ELR (cell line): ENCODE data around the gene CACYBP.

Source experiments
- DNase-seq: peaks from one replicate; pipeline ENCODE4 v3.0.0-alpha.2; 2015; ENCODE audit warnings: low read depth

The CACYBP gene

DNA sequence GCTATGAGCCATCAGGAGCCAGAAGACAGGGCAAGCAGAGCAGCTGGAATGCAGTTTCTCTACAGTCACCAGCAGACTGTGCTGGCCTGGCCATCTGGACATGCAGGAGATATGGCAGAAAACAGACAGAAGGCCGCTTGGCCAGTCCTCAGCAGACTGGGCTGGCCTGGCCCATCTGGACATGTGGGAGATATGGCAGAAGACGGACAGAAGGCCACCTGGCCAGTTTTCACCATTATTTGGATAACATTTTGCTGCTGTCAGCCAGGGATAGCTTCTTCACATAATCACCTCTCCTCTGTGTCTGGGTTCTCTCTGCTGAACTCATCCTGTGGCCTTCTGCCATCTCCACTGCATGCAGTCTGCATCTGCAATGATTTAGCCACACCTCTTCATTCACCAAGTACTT is 25.0 kb upstream of the CACYBP start:
- DNase-seq, result no peak

DNA sequence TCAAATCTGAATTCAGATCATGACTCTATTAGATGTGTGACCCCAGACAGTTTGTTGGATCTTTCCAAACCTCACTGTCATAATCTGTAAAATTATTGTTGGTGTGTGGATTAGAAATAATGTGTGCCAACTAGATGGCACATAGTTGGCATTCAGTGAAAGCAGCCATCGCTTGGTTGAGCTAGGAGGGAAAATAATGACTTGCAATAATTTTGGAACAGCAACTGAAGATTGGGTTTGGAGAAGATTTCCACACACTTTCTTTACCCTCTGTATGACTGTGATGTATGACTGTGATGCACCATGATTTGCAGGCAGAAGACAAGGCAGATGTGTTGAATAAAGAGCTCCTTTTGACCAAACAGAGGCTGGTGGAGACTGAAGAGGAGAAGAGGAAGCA is 24.0 kb upstream of the CACYBP start:
- no peak for DNase-seq

DNA sequence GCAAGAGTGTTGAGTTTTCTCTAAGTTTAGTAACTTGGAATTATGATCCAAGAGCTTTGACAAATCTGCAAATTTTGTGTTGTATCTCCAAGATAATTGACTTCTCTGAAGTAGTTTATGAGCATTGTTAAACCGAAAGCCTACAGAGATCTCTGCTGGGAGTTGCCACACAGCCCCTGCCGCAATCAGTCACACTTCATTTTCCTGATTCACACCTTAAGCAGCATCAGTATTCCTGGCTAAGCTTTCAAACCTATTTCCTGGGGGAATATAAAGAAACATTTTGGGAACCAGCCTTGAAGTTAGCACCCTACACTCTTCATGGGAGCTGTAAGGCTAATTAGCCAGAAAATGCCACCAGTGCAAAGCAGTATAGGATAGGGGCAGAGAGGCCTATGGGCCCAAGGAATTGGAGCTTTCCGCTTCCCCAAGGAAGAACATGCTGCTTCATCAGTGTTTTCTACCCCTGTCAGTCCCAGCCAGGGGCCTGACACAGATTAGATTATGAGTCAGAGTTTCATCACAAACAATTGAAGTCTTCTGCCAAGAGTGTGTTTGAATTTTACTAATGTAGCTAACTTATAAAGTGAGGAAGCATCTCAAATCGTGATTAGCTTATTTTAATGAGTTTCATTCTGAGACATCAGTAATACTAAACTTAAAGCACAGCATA is 23.2 kb upstream of the CACYBP start:
- peak; percentile 61 for DNase-seq

DNA sequence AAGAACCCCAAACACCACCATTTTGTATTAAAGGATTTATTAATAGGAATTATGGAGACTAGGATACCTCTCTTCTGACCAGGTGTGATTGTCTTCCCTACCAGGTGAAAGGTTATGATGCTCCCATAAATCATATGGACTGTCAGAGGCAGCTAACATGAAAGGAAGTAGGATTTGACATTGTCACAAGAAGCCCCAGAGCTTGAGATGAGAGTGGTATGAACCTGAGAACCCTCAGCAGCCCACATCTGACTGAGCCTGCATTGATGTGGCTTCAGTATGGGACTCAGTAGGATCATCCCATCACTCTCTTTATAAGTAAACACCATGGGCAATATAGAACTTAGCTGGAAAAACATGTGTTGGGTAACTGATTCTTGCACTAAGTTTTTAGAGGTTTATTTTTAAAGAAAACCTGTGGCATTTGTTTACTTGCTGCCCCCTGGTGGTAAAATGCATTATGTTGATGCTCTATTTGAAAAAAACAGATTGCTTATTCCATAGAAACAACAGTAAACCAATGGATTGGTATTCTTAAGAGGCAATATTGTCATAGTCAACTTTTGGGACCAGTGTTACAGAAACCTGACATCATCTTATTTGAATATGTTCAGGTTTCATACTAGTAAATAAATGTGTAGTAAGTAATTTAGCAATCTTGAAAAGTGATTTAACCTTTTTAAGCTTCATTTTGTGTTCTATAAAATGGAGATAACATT is 16.6 kb upstream of the CACYBP start:
- DNase-seq, result peak; percentile 72

DNA sequence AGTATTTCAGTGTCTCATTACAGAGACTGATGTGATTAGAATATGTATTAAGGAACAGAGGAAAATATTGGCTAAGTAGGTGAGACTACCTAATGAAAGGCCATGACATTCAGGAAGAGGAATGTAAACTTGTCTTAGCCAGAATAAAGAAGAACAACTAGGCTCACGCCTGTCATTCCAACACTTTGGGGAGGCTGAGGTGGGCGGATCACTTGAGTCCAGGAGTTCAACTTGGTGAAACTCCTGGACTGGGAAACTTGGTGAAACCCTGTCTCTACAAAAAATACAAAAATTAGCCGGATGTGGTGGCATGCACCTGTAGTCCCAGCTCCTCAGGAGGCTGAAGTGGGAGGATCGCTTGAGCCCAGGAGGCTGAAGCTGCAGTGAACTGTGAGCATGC is 14.8 kb upstream of the CACYBP start:
- no peak for DNase-seq

DNA sequence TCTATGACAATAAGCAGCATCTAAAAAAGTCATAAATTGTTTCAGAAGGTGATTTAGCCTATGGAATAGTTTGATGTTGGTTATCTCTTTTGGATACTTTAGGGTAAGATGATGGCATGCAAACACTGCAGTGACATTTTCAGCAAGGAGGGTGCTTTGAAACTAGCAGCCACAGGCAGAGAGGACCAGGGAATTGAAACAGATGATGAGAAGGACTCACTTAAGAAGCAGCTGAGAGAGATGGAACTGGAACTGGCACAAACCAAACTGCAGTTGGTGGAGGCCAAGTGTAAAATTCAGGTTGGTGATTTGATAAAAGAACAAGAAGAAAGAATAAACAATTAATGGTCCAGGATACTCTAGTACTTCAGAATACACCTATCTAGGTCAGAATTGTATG is 11.2 kb upstream of the CACYBP start:
- no peak for DNase-seq

DNA sequence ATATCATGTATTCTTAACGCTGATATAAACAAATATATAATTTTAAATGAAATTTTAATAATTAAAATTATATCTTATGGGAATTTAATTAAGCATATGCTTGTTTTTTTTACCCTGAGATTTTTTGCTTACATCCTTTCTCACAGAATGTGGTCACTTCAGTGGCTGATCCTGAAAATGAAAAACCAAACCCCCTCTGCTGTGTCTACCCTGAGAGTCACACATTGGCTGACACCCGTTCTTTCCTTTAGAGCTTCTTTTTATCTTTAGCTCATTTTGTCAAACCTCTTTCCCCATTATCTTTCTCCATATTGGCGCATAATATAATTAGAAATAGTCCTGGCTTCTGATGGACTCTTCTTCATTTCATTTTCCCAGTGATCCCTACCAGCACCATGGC is 10.8 kb upstream of the CACYBP start:
- DNase-seq, result no peak

DNA sequence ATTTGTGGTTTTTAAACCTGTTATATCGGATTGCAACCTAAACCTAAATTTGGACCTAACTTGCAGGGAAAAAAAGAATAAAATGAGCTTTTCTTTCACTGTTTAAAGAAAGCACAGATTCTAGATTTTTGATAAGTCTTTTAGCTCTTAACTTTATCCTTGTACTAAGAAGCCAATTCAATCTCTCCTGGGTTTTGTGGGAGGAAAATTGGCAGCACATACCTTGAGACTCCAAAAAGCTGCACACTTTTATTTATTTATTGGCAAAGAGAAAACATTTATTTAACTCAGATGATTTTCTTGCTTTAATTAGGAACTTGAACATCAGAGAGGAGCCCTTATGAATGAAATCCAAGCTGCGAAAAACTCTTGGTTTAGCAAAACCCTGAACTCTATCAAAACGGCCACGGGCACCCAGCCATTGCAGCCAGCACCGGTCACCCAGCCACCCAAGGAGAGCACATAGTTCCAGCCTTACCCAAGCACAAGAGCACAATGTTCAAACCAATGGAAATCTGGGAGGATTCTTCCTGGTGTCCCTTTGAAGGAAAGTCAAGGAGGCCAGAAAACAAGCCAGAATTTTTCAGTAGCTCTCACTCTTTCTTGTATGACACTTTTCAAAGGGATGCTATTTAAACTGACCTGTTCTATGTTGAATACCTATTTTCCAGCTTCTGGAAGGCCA is 10.1 kb upstream of the CACYBP start:
- no peak for DNase-seq

DNA sequence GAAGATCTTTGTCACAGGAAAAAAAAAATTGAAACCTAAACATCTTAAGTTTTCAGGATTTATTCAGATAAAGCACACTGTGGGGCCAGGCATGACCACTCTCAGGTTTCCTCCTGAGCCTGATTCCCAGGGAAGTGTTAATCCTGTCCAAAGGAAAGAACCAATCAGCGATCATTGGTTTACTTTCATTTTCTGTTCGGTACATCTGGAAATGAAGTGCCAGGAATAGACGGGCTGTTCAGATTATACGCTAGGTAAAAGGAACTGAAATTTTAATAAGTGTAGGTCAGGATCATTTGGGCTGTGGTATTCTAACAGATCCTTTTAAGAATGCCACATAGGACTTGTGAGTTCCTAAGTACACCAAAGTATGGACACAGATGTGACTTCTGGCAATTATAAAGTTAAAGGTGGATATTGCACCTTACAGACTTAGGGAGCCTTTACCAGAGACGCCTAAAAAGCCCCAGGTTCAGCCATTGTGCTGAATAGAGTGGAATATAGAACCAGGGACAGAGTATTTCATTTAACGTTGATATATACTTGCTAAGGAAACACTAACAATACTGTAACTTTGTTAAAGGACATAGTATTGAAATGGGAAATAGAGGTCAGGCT is 9.3 kb upstream of the CACYBP start:
- DNase-seq, result peak; percentile 88

DNA sequence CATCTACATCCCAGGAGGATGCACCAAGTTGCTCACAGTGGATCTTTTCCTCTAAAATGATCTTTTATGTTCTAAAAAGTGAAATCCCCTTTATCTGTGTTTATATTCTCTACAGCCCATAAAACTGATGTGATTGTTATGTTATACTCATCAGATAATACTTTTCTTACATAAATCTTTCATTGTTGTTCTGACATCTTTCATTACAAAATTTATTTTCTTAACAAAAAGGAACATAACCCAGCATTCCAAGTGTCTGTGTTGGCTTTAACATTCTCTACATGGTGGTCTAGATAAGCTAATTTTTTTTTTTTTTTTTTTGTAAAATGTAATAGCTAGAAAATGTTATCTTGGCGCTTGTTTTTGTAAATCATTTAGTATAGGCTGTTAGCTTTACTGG is 8.3 kb upstream of the CACYBP start:
- DNase-seq, result no peak

DNA sequence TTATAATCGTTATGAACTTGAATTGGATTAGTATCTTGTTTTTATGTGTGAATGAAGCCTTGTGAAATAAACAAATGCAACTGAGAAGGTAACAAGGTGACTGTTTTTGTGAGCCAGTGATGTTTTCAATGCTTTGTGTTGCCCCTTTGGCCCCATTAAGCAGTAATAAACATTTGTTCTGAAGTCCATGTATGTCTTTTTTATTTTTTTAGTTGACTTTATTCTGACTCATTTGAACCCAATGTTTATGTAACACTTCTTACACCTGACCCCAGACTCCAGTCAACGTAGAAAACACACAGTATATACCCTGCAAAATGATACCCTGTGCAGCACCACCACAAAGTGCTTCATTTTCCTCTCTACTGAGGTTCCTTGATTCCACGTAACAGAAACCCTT is 4.6 kb upstream of the CACYBP start:
- DNase-seq, result no peak

DNA sequence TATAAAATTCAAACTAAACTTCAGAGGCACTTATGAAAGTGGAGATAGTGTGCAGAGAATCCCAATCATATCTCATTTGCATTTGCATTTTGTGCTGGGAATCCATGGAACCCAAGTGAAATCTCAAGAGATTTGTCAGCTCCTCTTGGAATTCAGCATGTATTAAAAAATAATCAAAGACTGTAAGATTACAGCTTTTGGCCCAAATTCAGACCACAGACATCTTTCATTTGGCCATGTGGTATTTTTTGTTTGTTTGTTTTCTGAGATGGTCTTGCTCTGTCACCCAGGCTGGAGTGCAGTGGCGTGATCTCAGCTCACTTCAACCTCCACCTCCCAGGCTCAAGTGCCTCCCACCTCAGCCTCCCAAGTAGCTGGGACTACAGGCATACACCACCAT is 3.8 kb upstream of the CACYBP start:
- no peak for DNase-seq

DNA sequence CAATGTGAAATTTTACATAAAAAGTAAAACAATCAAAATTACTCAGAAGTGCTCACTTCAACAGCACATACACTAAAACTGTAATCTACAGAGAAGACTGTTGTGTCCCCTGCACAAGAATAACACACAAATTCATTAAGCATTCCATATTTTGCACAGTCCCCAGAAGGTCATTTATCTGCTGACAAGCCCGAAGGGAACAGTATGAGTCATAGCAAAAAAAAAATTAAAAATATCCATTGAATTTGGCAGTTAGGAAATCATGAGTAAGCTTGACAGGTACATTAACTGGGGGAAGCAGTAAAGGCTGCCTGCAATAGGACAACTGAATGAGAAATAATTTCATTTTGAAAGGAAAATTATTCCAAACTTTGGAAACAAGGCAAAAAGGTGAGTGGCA is 3.3 kb upstream of the CACYBP start:
- peak; percentile 63 for DNase-seq

DNA sequence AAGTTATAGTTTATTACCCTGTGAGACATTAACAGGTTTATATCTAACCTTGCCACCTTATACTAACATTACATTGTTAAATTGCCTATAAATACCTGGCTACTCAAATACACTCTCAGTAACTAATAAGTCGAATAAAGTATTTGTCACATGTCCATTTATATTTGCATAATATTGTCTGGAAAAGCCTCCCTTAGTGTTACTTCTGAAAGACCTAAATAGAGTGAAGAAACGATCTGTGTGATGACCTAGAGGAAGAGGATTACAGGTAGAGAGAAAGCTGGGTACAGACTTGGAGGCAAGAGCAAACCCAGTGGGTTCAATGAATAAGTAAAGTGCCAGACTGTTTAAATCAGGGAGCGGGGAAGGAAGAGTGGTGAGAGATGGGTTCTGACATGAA is 2.7 kb upstream of the CACYBP start:
- no peak for DNase-seq

DNA sequence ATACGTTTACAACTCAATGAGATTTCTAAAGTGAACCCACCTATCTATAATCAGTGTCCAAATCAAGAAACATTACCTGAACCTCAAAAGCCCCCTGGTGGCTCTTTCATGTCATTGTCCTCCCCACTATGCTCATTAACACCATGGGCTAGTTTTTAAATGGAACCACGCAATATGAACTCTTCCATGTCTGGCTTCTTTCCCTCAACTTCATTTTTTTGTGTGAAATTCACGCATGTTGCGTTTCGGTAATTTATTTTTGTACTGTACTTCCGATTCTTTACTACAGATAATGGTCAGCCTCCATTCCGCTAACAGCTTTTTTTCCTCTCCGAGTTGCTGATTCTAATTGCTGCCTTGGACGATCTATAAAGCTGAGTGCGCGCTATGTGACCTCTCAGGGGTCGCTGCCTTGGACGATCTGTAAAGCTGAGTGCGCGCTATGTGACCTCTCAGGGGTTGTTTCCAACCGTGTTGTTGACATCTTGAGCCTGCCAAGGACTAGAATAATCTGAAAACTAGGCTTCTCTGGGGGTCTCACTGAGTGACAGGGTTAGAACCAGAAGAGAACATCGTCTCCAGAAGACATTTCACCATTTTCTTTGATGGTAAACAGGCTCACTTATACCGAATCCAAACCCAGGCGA is 1.1 kb upstream of the CACYBP start:
- DNase-seq, result peak; percentile 75

DNA sequence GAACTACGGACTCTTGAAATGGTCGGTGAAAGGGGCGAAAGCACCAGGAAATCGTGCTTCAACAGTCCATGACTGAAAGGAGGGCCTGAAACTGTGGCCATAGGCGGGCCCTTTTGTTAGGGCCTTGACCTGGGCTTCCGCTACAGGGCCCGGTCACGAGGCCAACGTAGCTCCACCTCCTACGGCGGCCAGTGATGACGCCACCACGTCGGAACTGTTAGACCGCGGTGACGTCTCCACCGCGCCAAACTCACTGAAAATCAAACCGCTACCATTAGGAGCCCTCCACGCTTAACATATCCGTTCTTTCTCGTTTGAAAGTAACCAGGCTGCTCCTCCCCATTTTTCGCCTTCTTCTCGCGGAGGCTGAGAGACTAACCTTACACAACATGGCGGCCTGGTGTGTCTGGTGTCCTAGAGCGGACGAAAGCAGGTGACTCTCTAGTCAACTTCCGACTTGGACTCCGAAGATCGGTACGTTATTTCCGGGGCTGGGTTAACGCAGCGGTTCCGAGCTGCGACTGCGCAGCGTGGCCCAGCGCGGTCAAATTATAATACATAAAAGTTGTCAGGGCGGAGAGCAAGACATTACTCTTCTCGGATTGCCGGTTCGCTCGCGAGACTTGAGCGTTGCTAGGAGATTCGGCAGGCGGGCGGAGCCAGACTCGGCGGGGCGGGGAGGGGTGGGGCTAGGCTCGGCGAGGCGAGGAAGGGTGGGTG is 371 bp upstream of the CACYBP start:
- peak; percentile 98 for DNase-seq

DNA sequence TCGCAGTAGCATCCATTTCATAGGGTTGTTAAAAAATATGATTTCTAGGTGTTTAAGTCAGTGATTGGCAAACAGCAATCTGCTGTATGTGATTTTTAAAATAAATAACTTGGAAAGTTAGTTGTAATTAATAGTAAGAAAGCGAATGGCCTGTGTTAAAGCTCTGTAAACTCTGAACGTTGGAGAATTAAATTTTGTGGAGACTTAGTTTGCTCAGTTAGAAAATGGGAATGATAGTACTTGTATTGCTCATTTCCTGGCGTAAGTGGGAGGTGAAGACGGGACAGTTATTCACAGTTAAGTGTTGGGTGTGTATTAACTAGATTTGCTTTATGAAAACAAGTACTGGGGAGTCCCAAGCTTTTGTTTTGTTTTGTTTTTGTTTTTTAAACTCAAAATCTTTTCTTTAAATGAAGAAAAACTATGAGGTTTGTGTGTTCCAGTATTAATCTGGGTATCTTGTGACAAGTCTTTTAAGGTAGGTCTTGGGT is 995 bp downstream of the CACYBP start:
- DNase-seq, result peak; percentile 49

DNA sequence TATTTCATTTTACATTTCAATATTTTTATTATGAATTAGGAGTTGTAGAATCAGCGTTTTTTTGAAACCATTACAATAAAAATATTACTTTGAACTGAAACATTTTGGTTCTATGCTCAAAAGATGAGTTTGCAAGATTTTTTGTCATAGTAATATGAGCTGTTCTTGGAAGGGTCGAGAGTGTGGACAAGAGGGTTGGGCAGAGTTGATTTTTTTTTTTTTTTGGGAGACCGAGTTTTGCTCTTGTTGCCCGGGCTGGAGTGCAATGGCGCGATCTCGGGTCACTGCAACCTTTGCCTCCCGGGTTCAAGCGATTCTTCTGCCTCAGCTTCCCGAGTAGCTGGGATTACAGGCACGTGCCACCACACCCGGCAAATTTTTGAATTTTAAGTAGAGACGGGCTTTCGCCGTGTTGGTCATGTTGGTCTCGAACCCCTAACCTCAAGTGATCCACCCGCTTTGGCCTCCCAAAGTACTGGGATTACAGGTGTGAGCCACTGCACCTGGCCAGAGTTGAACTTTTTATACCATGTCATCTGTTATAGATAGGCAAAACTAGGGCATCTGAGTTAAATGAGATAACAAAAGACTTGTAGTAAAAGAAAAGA is 3.3 kb downstream of the CACYBP start:
- no peak for DNase-seq

DNA sequence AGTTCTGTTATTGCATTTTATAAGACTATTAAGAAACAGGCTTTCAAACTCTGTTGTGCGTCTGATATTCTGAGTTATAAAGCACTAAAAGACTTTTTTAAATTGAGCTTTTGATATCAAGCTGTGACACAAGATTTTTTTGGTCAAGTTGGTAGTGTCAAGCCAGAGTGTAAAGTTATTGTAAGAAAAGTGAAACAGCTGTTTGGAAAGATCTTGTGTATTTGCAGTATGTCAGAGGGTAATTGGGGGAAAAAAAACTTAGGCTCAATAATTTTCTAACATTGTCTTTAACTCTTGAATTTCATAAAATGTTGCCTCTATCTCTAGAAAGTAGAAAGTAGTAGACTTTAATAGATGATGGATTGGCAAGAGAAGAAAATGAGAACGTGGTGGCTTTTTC is 3.8 kb downstream of the CACYBP start:
- DNase-seq, result no peak

DNA sequence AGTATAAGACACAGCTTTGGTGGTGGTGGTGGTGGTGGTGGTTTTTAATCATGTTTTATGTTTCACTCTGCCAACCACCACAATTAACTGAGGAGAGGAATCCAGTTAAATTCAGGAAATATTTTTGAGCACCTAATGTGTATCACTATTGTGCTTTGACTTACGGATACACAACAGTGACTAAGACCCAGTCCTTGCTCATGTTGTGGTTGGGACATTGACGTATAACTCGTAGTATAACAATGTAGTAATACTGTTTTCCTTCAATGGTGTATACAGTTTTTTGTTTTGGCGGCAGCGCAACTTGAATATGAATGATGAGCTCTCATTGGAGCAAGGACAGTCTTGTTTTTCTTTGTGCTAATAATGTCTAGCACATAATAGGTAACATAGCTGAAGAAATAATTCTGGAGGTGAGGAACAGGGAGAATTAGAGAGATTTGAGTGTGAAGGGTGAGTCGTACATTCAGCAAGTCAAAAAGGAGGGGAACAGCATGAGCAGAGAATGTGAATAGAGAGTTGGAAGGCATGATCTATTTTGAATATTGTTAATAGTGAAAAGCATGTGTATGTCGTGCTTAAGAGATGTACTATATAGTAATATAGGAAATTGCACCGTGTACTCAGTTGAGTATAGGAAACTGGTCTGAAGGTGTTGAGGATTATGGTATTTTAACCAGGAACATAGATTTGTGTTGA is 5.5 kb downstream of the CACYBP start:
- peak; percentile 63 for DNase-seq

DNA sequence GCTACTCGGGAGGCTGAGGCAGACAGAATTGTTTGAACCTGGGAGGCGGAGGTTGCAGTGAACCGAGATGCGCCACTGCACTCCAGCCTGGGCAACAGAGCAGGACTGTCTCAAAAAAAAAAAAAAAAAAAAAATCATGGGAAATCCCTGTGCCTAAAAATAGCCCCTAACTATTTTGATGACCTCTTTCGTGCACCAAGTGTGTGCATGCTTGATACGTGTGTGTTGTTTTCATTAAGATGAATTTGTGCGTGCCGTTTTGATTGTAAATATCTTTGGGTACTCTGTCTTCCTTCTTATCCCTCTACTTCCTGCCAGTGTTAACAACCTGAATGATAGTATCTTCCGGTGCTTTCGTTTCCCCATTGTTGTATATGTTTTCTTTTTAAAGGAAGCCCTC is 9.8 kb downstream of the CACYBP start:
- no peak for DNase-seq
